T-helper 17 cell (primary cell): ENCODE results near the gene RUNDC1. TPM values are rescaled to one million over a fixed set of nuclear protein-coding genes. Genes with fewer than 3 reads are reported as not detected.

ENCODE experiments used
- ATAC-seq: fragments of 150-1000 bp; cut with Tn5 transposase; 2 replicates; pipeline ENCODE4 v1.10.0; 2021; ENCODE audit warnings: mild to moderate bottlenecking, moderate library complexity
- DNase-seq, 3 donors: peaks; one replicate each; pipeline versions ENCODE4 v3.0.0 to v3.0.0-alpha.2; 2020 to 2021
- H3K9me3 ChIP-seq: one replicate; pipeline ENCODE4 v1.7.0; 2013; ENCODE audit warnings: low read length, mild to moderate bottlenecking; ENCODE audit not compliant: control insufficient read depth, poor library complexity, severe bottlenecking
- H3K27ac Mint-ChIP-seq: one replicate; pipeline ENCODE4 v1.8.0; 2022; ENCODE audit warnings: mild to moderate bottlenecking, moderate library complexity, mixed read lengths
- H3K27me3 Mint-ChIP-seq: one replicate; pipeline ENCODE4 v1.8.0; 2022; ENCODE audit warnings: mixed read lengths
- H3K36me3 Mint-ChIP-seq: one replicate; pipeline ENCODE4 v1.8.0; 2022; ENCODE audit warnings: low read depth, mixed read lengths
- H3K4me1 Mint-ChIP-seq: one replicate; pipeline ENCODE4 v1.8.0; 2022; ENCODE audit warnings: mild to moderate bottlenecking, mixed read lengths
- H3K4me3 Mint-ChIP-seq: one replicate; pipeline ENCODE4 v1.8.0; 2022; ENCODE audit warnings: mild to moderate bottlenecking, moderate library complexity, mixed read lengths
- total RNA-seq, 4 donors: library from RNA in 2 of 4; stranded (reverse) in 2 of 4; gene quantifications; one replicate each; pipeline ENCODE4 v1.2.3 and lab custom pipeline; 2022 to 2026

RUNDC1 gene
- total RNA-seq, 2 donors from 2014 or later, result 15.6 to 16.6 TPM

DNA sequence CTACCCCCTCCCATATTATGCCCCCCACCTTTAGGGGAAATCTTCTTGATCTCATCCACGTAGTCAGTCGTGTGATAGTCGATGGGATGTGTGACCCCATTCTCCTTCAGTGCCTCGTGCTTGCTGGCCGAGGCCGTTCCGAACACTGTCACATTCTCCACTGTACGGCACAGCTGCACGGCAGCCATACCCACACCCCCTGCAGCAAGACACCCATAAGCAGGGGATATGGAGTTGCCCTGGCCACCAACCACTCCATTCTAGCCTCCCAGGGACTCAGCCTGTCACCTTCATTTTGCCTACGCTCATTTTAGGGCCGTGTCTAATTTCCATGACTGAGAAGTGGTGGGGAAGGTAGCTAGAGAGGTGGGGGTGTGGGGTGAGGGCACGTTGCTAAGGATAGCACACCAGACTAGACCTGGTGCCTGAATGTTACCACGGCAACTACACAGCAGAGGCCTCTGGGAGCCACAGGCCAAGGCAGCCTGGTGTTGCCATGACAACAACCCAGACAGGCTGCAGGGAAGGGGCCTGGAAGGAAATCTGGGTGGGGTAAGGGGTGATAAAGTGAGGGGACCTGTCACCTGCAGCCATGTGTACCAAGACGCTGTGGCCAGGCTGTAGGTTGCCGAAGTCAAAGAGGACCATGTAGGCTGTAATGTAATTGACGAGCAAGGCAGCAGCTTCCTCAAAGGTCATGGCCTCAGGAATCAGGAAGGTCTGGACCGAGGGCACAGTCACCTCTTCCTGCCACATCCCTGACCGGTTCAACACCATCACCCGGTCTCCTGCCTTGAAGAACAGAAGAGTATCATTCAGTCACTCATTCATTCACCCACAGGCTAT is 37.9 kb downstream of the RUNDC1 start:
- Mint-ChIP-seq H3K27me3 (no peaks in the 10 kb centered on the region), H3K4me1 (peaks cover 32% of the 10 kb centered on the region), H3K27ac (peak overlapping the region; percentile 94), H3K4me3 (peak overlapping the region; percentile 53), H3K36me3 (peaks cover 2% of the 10 kb centered on the region)
- DNase-seq (peak in 2 of 3 donors; percentile 36 to 43), ATAC-seq (peak; percentile 76)
- no peaks in the 10 kb centered on the region for H3K9me3 ChIP-seq

DNA sequence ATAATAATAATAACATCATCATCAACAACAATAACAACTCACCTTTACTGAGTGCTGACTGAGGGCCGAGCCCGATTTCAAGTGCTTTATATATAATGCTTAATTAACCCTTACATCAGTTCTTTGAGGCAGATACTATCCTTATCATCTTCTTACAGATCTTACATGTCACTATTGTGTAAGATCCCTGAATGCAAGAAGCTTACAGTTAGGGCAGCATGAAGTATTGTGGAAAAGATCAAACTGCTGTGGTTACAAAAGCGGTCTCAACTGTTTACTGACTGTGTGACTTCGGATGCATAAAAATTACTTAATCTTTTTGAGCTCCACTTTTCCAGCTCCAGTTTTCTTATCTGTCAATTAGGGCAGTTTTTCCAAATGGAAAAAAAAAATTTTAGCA is 38.6 kb downstream of the RUNDC1 start:
- H3K4me1 Mint-ChIP-seq, result peaks cover 32% of the 10 kb centered on the region
- no peak for DNase-seq
- peak overlapping the region; percentile 94 for H3K27ac Mint-ChIP-seq
- no peaks in the 10 kb centered on the region for H3K27me3 Mint-ChIP-seq
- peak; percentile 36 for ATAC-seq
- no peaks in the 10 kb centered on the region for H3K9me3 ChIP-seq
- H3K4me3 Mint-ChIP-seq, result peak overlapping the region; percentile 53
- H3K36me3 Mint-ChIP-seq, result peaks cover 2% of the 10 kb centered on the region

DNA sequence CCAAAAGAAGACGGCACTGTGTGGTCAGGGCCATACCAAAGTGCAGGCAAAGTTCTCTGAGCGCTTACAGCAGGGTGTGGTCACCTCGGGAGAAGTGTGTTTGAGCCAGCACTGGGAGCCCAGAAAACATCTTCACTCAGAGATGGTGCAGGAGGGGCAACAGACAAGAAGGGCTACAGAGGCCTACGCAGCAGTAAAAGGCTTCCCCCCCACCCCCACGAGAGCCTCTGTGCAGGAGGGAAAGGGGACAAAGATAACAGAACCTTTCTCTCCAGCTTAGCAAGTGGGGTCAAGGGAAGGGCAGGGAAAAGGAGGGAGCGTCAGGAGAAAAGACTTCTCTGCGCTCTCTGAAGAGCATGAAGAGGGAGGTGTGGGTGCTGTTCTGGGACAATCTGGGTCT is 39.1 kb downstream of the RUNDC1 start:
- peaks cover 35% of the 10 kb centered on the region for H3K4me1 Mint-ChIP-seq
- peak overlapping the region; percentile 89 for H3K27ac Mint-ChIP-seq
- H3K36me3 Mint-ChIP-seq, result peaks cover 2% of the 10 kb centered on the region
- DNase-seq (no peak), ATAC-seq (no peak)
- no peaks in the 10 kb centered on the region for H3K9me3 ChIP-seq
- H3K27me3 Mint-ChIP-seq, result no peaks in the 10 kb centered on the region
- H3K4me3 Mint-ChIP-seq, result peak overlapping the region; percentile 56

DNA sequence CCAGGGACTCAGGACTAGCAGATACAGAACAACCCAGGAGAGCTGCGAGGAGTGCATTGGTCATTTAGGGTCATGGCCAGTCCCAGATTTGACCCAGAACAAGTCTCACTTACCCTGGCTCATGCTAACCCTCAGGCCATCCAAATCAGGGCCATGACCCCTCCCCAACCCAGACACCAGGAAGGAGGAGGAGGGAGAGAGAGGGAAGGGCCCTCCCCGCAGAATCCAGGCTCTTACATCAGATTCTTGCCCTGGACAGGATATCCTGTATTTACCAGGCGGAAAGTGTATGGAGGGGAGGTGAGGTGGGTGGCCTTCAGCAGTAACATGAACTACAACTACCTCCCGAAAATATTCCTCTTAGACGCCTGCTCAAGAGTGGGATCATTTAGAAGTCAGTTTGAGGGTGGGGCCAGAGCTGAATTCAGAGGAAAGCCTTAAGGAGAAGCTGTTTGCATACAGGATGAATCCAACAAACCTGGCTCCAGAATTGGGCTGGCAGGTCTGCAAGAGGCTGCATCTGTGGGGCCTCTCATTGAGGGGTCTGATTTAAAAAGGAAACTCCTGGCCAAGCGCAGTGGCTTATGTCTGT is 39.8 kb downstream of the RUNDC1 start:
- Mint-ChIP-seq H3K4me3 (peak overlapping the region; percentile 94), H3K4me1 (peaks cover 40% of the 10 kb centered on the region), H3K27me3 (no peaks in the 10 kb centered on the region), H3K27ac (peak overlapping the region; percentile 89), H3K36me3 (no peaks in the 10 kb centered on the region)
- no peak for DNase-seq
- ATAC-seq, result no peak
- no peaks in the 10 kb centered on the region for H3K9me3 ChIP-seq

DNA sequence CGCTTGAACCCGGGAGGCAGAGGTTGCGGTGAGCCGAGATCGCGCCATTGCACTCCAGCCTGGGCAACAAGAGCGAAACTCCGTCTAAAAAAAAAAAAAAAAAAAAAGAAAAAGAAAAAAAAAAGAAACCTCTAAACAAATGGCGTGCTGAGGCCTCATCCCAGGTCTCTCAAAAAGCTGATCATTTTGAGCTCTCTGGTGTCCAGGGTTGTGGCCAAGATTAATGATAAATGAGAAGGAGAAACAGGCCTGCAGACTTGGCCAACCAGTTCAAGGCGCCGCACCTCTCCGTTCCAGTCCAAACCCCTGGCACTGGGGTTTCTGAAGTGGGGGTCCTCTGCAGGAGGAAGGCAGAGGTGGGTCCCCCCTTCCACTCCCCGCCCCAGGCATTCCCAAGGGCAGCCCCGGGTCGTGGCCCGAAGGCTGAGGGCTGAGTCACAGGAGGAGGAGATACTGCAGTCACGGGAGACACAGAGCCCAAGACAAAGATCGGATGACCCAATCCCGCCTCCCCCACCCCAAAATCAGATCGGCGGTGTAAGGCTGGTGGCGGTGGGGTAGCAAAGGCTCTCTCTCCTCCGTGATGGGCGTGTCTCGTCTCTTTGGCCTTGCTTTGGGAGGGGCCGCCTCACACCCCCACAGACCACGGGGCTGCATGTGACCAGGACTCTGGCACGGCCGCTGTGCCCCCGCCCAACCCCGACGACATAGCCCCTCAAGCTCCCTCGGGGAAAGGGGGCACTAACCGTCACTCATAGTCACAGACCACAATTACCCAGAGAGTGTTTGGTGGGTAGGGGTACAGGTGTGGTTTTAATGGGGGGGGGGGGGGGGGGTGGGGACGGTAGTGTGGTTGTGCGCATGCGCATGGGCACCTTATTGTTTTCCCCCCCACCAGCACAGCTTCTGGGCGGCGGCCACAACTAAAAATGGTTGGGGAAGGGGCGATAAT is 40.7 kb downstream of the RUNDC1 start:
- H3K27ac Mint-ChIP-seq, result peak overlapping the region; percentile 89
- ATAC-seq, result no peak
- peak overlapping the region; percentile 94 for H3K4me3 Mint-ChIP-seq
- H3K9me3 ChIP-seq, result no peaks in the 10 kb centered on the region
- H3K27me3 Mint-ChIP-seq, result no peaks in the 10 kb centered on the region
- H3K4me1 Mint-ChIP-seq, result peaks cover 42% of the 10 kb centered on the region
- DNase-seq, result peak in 2 of 3 donors; percentile 20 to 30
- no peaks in the 10 kb centered on the region for H3K36me3 Mint-ChIP-seq

DNA sequence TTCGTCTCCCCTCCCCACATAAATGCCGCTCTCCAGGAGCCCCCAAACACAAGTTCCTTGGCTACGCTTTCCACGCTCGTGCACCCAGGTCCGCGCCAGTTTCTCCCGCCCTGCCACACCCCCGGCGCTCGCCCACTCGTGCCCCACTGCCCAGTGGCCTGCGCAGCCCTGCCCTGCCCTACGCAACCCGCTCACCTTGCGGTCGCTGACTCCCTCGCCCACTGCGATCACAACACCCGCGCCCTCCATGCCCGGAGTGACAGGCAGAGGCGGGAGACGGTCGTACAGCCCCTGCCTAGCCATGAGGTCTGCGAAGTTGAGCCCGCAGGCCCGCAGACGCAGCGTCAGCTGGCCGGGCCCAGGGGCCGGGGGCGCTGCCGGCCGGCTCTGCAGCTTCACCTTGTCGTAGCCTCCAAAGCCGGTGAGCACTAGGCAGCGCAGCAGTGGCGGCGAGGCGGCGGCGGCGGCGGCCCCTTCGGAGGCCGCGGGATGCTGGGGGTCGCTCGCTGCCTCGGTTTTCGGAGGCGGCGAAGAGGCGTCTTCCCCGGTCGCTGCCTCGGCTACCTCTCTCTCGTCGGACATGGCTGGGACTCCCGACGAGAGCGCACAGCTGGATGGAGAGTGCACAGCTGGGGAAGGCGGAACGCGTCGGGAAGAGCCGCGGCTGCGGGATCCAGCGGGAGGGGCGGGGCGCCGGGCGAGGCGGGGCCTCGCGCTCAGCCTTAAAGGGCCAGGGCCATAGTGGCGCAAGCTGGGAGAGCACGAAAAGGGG is 41.6 kb downstream of the RUNDC1 start, which contains the start of gene VAT1:
VAT1 (minus strand) TSS at position 645 of the 772 bp plus-strand sequence; CDS start at position 582, 63 bp downstream.
- H3K4me1 Mint-ChIP-seq, result peaks cover 43% of the 10 kb centered on the region
- H3K27me3 Mint-ChIP-seq, result no peaks in the 10 kb centered on the region
- no peaks in the 10 kb centered on the region for H3K9me3 ChIP-seq
- H3K27ac Mint-ChIP-seq, result peak within 1 kb of the TSS; percentile 89
- ATAC-seq, result peak; percentile 53
- H3K4me3 Mint-ChIP-seq, result peak within 1 kb of the TSS; percentile 94
- peak; percentile 41 to 69 (median 65) for DNase-seq
- no peaks in the 10 kb centered on the region for H3K36me3 Mint-ChIP-seq

DNA sequence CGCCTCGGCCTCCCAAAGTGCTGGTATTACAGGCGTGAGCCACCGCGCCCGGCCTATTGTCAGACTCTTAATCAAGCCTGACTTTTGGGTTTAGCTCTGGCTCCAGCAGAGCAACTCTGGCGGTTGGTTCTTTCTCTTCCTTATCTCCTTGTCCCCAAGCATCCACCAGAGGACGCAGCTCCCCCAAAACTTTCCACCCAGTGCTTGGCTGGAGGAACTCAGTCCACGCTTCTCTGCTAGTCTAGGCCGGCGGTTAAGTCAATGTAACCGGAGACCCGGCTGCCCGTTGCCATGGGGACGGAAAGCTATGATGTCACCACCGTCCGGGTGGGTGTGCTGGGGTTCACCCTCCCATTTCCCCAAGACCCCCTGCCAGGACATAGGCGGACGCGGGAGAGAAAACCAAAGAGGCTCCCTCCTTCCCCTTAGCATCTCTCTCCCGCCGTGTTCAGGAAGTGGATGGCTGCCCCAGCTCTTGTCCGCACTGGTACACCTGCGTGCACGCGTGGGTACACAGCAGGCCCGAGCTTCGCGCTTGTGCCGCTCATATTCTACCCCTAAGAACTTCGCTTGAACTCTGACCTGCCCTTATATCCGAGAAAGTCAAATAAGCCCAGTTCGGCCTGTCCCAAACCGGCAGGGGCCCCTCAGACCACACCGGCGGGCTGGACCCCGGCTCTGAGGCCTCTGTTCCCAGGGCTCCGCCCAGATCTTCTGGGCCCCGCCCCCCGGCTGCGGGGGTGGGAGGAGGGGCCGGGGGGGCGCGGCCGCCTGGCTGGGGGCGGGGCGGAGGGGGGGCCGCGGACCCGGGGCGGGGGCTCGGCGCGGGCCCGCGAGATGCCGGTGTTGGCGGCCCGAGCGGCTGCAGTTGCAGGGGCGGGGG is 44.3 kb downstream of the RUNDC1 start, which contains the start of gene RND2:
RND2 (plus strand) TSS at position 825 of the 883 bp plus-strand sequence. CDS start 117 bp downstream, outside the sequence.
- Mint-ChIP-seq H3K27ac (peak within 1 kb of the TSS; percentile 95), H3K27me3 (no peaks in the 10 kb centered on the region), H3K4me1 (peaks cover 27% of the 10 kb centered on the region), H3K36me3 (no peaks in the 10 kb centered on the region), H3K4me3 (peak within 1 kb of the TSS; percentile 92)
- no peaks in the 10 kb centered on the region for H3K9me3 ChIP-seq
- peak; percentile 63 to 75 (median 71) for DNase-seq
- peak; percentile 72 for ATAC-seq

DNA sequence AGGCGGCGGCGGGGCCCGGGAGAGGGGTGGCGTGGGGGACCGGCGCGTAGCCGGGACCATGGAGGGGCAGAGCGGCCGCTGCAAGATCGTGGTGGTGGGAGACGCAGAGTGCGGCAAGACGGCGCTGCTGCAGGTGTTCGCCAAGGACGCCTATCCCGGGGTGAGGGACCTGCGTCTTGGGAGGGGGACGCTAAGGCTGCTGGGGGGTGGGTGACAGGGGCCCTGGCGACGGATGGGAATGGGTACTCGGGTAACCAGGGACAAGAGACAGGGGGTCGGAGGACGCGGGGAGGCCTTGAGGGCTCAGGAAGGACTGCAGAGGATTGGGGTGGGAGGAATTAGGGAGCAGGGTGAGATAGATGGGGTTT is 44.9 kb downstream of the RUNDC1 start:
- DNase-seq (no peak), ATAC-seq (no peak)
- Mint-ChIP-seq H3K27me3 (no peaks in the 10 kb centered on the region), H3K27ac (peak overlapping the region; percentile 95), H3K4me3 (peak overlapping the region; percentile 92), H3K36me3 (no peaks in the 10 kb centered on the region), H3K4me1 (peaks cover 21% of the 10 kb centered on the region)
- H3K9me3 ChIP-seq, result no peaks in the 10 kb centered on the region

DNA sequence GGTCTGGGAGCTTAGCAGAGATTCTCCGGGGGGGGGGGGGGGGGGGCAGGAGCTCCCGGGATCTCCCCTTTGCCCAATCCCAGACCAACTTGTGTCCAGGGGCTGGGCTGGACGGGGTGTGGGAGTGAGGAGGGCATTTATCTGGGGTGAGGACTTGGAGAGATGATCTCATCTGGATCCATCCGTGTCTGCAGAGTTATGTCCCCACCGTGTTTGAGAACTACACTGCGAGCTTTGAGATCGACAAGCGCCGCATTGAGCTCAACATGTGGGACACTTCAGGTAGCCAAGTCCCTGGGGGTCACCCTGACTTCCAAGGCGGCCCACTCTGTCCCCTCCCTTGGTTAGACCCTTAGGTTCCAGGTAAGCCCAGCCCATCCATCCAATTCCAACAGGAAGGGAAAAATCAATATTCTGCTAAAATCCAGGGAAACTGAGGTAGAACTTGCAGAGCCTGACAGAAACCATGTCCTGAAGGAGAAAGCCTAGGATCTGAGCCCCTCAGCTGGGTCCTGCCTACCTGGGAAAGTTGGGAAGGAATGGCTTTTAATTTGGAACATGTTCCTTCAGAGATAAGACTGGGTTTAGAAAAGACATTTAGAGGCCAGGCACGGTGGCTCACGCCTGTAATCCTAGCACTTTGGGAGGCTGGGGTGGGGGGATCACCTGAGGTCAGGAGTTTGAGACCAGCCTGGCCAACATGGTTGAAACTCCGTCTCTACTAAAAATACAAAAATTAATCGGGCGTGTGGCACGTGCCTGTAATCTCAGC is 45.6 kb downstream of the RUNDC1 start:
- peaks cover 16% of the 10 kb centered on the region for H3K4me1 Mint-ChIP-seq
- H3K27ac Mint-ChIP-seq, result peak overlapping the region; percentile 95
- DNase-seq, result no peak
- no peak for ATAC-seq
- H3K9me3 ChIP-seq, result no peaks in the 10 kb centered on the region
- H3K27me3 Mint-ChIP-seq, result no peaks in the 10 kb centered on the region
- no peaks in the 10 kb centered on the region for H3K36me3 Mint-ChIP-seq
- peak overlapping the region; percentile 92 for H3K4me3 Mint-ChIP-seq

DNA sequence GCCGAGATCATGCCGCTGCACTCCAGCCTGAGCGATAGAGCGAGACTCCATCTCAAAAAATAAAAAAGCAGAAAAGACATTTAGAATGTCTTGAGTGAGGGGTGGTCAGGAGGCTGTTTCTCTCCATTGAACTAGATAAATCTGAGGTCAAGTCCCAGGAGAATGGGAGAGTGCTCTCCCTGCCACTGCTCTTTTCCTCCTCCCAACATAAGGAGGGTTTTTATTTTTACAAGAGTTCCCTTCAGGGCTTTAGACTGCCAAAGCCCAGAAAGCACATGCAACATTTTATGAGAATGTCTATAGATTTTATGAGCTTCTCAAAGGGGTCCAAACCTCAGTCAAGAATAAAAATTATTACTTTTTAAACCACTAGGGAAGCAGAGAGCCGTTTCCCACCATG is 46.2 kb downstream of the RUNDC1 start:
- H3K27ac Mint-ChIP-seq, result peak overlapping the region; percentile 95
- peaks cover 12% of the 10 kb centered on the region for H3K4me1 Mint-ChIP-seq
- H3K4me3 Mint-ChIP-seq, result peak overlapping the region; percentile 25
- no peaks in the 10 kb centered on the region for H3K27me3 Mint-ChIP-seq
- DNase-seq (no peak), ATAC-seq (no peak)
- no peaks in the 10 kb centered on the region for H3K9me3 ChIP-seq
- H3K36me3 Mint-ChIP-seq, result no peaks in the 10 kb centered on the region
